K562 (cell line): ENCODE measurements around the gene SIM2. TPM values are rescaled to one million over a fixed set of nuclear protein-coding genes. Genes with fewer than 3 reads are reported as not detected.

Source experiments
- ATAC-seq: fragments of 200-7000 bp; cut with Tn5 transposase; 3 replicates; pipeline ENCODE4 v1.9.1; 2020; ENCODE audit warnings: moderate library complexity
- BruUV-seq: library from RNA; stranded (reverse); fragments of 400-500 nt; replicated peaks from 2 replicates; lab custom pipeline; 2021; lab: Mats Ljungman, UMichigan
- CTCF ChIA-PET: fragments of 300-600 bp; formaldehyde crosslinking; extraction: SDS; loops from one replicate; lab custom pipeline; 2021; ENCODE audit warnings: low intra/inter-chr PET ratio; lab: Yijun Ruan, JAX
- POLR2A ChIA-PET: fragments of 300-600, 350-650 bp; sonication (Branson Sonifier 250); formaldehyde crosslinking; extraction: SDS; loops from one replicate; lab custom pipeline; 2021; ENCODE audit warnings: antibody characterized with exemption, inconsistent platforms; lab: Yijun Ruan, JAX
- DNase-seq, 4 experiments: peaks; one replicate each; pipeline versions ENCODE4 v3.0.0 to v3.0.0-alpha.2; 2011 to 2018; ENCODE audit warnings: low spot score in 3 of 4, mixed read lengths in 3 of 4; ENCODE audit errors: extremely low read depth in 1 of 4
- FAIRE-seq: peaks from 2 replicates; lab custom pipeline; 2011; peaks lifted over from hg19 to GRCh38; lab: Jason Lieb, UNC
- H2AFZ ChIP-seq: 2 replicates; pipeline ENCODE4 v1.6.0; 2011; ENCODE audit warnings: low read depth, low read length, control low read depth, inconsistent platforms
- H3K27ac ChIP-seq: fragments of 200-600 bp; 3 replicates; pipeline ENCODE4 v1.8.0; 2011; ENCODE audit warnings: low read depth, mild to moderate bottlenecking, control low read depth, inconsistent platforms, low read length, moderate library complexity, mixed read lengths; ENCODE audit errors: extremely low read depth
- H3K27me3 ChIP-seq, 2 experiments: fragments of 300-600 bp in 1 of 2; 2 replicates in 1 of 2; 3 replicates in 1 of 2; pipeline versions ENCODE4 v1.6.0 to v1.8.0; 2011; ENCODE audit warnings: inconsistent platforms in 2 of 2, low read length in 2 of 2, mild to moderate bottlenecking in 1 of 2, mixed read lengths in 1 of 2, moderate library complexity in 1 of 2; ENCODE audit not compliant: control insufficient read depth in 2 of 2, insufficient read depth in 2 of 2
- H3K36me3 ChIP-seq: fragments of 300-600 bp; 3 replicates; pipeline ENCODE4 v1.8.0; 2011; ENCODE audit warnings: mild to moderate bottlenecking, low read length, inconsistent platforms; ENCODE audit not compliant: control insufficient read depth, insufficient read depth
- H3K4me1 ChIP-seq, 2 experiments: fragments of 200-600 bp in 1 of 2; replicated peaks in 1 of 2; 2 replicates in 1 of 2; 3 replicates in 1 of 2; pipeline versions ENCODE4 v1.5.1 to v1.8.0; 2011; ENCODE audit warnings: inconsistent platforms in 2 of 2, low read length in 2 of 2, mild to moderate bottlenecking in 1 of 2, mixed read lengths in 1 of 2, moderate library complexity in 1 of 2; ENCODE audit not compliant: control insufficient read depth in 2 of 2, insufficient read depth in 2 of 2
- H3K4me2 ChIP-seq: 2 replicates; pipeline ENCODE4 v1.6.1; 2011; ENCODE audit warnings: low read length, control low read depth, inconsistent platforms, mixed read lengths; ENCODE audit not compliant: insufficient read depth
- H3K4me3 ChIP-seq: fragments of 200-600 bp; sonication (generic), shearing (Covaris generic); 2 replicates; pipeline ENCODE4 v1.5.1; 2016; ENCODE audit warnings: control low read depth, inconsistent platforms
- H3K79me2 ChIP-seq: fragments of 200-600 bp; 3 replicates; pipeline ENCODE4 v1.8.0; 2011; ENCODE audit warnings: low read length, inconsistent platforms; ENCODE audit not compliant: control insufficient read depth, insufficient read depth
- H3K9ac ChIP-seq, 2 experiments: 2 replicates each; pipeline versions ENCODE4 v1.6.0 to v1.6.1; 2011; ENCODE audit warnings: low read depth in 2 of 2, low read length in 2 of 2, control low read depth in 1 of 2, inconsistent platforms in 1 of 2, mild to moderate bottlenecking in 1 of 2, mixed read lengths in 1 of 2; ENCODE audit not compliant: insufficient read depth in 1 of 2
- H3K9me1 ChIP-seq: one replicate; pipeline ENCODE4 v1.6.0; 2011; ENCODE audit warnings: inconsistent platforms, mild to moderate bottlenecking, low read length, moderate library complexity; ENCODE audit not compliant: control insufficient read depth, insufficient read depth
- H3K9me3 ChIP-seq: replicated peaks from 2 replicates; pipeline ENCODE4 v1.5.1; 2011; ENCODE audit warnings: low read depth, low read length, inconsistent platforms; ENCODE audit not compliant: control insufficient read depth, insufficient read depth
- H4K20me1 ChIP-seq: replicated peaks from 2 replicates; pipeline ENCODE4 v1.6.1; 2011; ENCODE audit warnings: low read length, inconsistent platforms, mixed read lengths; ENCODE audit not compliant: control insufficient read depth, insufficient read depth
- ATF3 ChIP-seq, 2 experiments: fragments of 450-650 bp in 1 of 2; sonication (generic) in 1 of 2; formaldehyde crosslinking in 1 of 2; IDR thresholded peaks in 1 of 2; conservative IDR thresholded peaks in 1 of 2; 2 replicates each; pipeline versions ENCODE4 v1.6.1 to v1.8.1; 2016 to 2023; ENCODE audit warnings: mild to moderate bottlenecking in 2 of 2, moderate library complexity in 2 of 2, inconsistent platforms in 1 of 2, missing genetic modification reagents in 1 of 2
- CBX5 ChIP-seq: IDR thresholded peaks from 2 replicates; pipeline ENCODE4 v1.6.1; 2014; ENCODE audit warnings: low read depth, borderline replicate concordance
- CEBPG ChIP-seq, 3 experiments: fragments of 200-800 bp in 1 of 3; sonication (Bioruptor generic) in 1 of 3; sonication (generic) in 1 of 3; formaldehyde crosslinking in 1 of 3; IDR thresholded peaks in 2 of 3; conservative IDR thresholded peaks in 1 of 3; 2 replicates each; pipeline versions ENCODE4 v1.6.1 to v1.8.0; 2016 to 2022; ENCODE audit warnings: missing compliant biosample characterization in 2 of 3, missing genetic modification characterization in 2 of 3, mild to moderate bottlenecking in 1 of 3, missing genetic modification reagents in 1 of 3
- GATA2 ChIP-seq: sonication (generic); formaldehyde crosslinking; IDR thresholded peaks from 2 replicates; pipeline ENCODE4 v1.4.0; 2020; ENCODE audit warnings: mild to moderate bottlenecking, missing genetic modification reagents
- KLF1 ChIP-seq: fragments of 450-650 bp; IDR thresholded peaks from 2 replicates; pipeline ENCODE4 v1.6.1; 2016; ENCODE audit warnings: missing genetic modification characterization, missing compliant biosample characterization
- NCOR1 ChIP-seq: fragments of 450-650 bp; IDR thresholded peaks from 2 replicates; pipeline ENCODE4 v1.6.1; 2016; ENCODE audit warnings: mild to moderate bottlenecking, moderate library complexity
- RHOXF2B ChIP-seq: fragments of 250-450 bp; sonication (Bioruptor Pico); conservative IDR thresholded peaks from 2 replicates; pipeline ENCODE4 v1.5.1; 2021
- ZFX ChIP-seq: sonication (generic); formaldehyde crosslinking; IDR thresholded peaks from 2 replicates; pipeline ENCODE4 v1.8.0; 2022; ENCODE audit warnings: mild to moderate bottlenecking, missing genetic modification reagents, moderate library complexity
- ZNF316 ChIP-seq: fragments of 450-650 bp; IDR thresholded peaks from 2 replicates; pipeline ENCODE4 v1.6.1; 2016
- WGBS: fragments of 100-300 bp; shearing (Covaris generic); methylation state at CpG from one replicate; pipeline ENCODE4 v1.1.6; 2016; ENCODE audit warnings: low coverage, mixed read lengths; ENCODE audit not compliant: insufficient coverage; ENCODE audit errors: missing lambda C conversion rate; 5-methylcytosine and 5-hydroxymethylcytosine counted together
- in situ Hi-C: fragments of 300-500 bp; cut with MboI; formaldehyde crosslinking; loops from 4 replicates; pipeline ENCODE4 v1.15.0; 2018; ENCODE audit warnings: inconsistent platforms, mixed read lengths
- intact Hi-C: fragments of 100-400 bp; cut with micrococcal nuclease; formaldehyde crosslinking; loops from 2 replicates; pipeline ENCODE4 v1.14.2; 2022
- polyA plus RNA-seq, 8 experiments: library from polyadenylated mRNA; depleted of rRNA in 4 of 8; stranded (reverse) in 5 of 8; unstranded in 3 of 8; fragments of >200 nt; fragmentation: Nextera tagmentation in 2 of 8; fragmentation: Illumina TruSeq in 1 of 8; extraction: Ambion mirVana in 2 of 8; extraction: Trizol in 1 of 8; gene quantifications; 2 replicates each; pipeline versions ENCODE4 v1.2.1 to v1.2.3, GENCODE V29; 2011 to 2014; ENCODE audit warnings: inconsistent platforms in 1 of 8, missing spikeins in 1 of 8
- total RNA-seq, 7 experiments: library from RNA; depleted of rRNA in 6 of 7; stranded (reverse); fragments of >200 nt in 6 of 7; fragmentation: Illumina TruSeq in 2 of 7; extraction: Trizol in 2 of 7; gene quantifications; 2 replicates each; pipeline versions ENCODE4 v1.2.1 to v1.2.3, GENCODE V29; 2011 to 2021; ENCODE audit warnings: low replicate concordance in 1 of 7
- TF ChIP-seq, protein P1 (sequence below): fragments of 450-650 bp; IDR thresholded peaks from 2 replicates; pipeline ENCODE4 v1.6.1; 2017; ENCODE audit warnings: mild to moderate bottlenecking, moderate library complexity
- TF ChIP-seq, protein P2 (sequence below): fragments of 200-800 bp; sonication (Bioruptor generic); IDR thresholded peaks from 2 replicates; pipeline ENCODE4 v1.6.1; 2016; ENCODE audit warnings: missing genetic modification characterization, missing compliant biosample characterization

SIM2 gene
- total and polyA plus RNA-seq, 9 of the 15 experiments (the other 6 are each of a cell fraction or from before 2014, with no cell fraction given), result 0.07 to 0.11 (median 0.08) TPM; not detected in 6

DNA sequence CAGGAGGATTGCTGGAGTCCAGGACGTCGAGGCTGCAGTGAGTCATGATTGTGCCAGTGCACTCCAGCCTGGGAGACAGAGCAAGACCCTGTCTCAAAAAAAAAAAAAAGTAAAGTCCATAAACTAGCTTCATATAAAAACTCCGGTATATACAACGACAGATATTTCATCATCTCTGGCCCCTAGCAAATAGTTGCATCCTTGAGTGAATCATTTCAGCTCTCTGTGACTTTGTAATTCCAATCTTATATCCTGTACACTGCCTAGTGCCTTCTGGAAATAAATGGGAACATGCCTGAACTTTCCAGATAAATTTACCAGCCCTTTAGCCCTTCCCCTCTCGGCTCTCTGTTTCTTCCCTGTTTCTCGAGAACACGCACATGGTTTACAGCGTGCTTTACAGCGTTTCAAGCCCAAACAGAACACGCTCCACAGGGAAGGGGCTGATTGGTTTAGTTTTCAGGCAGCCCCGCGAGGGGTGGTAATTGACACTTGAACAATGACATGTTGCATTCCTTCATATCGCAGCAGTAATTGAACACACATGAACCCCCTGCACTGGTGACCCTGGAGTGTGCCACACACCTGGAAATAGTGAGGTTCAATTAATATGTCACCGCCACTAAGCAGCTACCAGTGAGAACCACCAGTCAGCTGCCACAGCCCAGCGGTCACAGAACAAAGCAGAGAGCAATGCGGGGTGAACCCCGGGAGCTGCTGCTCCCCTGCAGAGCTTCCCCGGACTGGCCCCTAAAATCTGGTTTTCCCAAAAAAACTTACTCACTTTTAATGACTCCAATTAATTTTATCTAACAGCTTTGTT, 35.7 kb upstream of the SIM2 start:
- Histone ChIP-seq H2AFZ (peak overlapping the region; percentile 22; the same call in 1 of the 2 replicates), H3K79me2 (no peaks in the 10 kb centered on the region), H3K27me3 (peaks cover 34 to 69% of the 10 kb centered on the region in 2 experiments), H3K4me1 (no peaks in the 10 kb centered on the region), H3K9me3 (no peaks in the 10 kb centered on the region), H3K27ac (no peak overlapping the region), H3K4me2 (no peak overlapping the region), H3K4me3 (no peak overlapping the region), H3K9me1 (no peaks in the 10 kb centered on the region), H4K20me1 (no peaks in the 10 kb centered on the region; the same call in 1 of the 2 replicates), H3K36me3 (no peaks in the 10 kb centered on the region), H3K9ac (no peak overlapping the region)
- DNase-seq (no peak), ATAC-seq (no peak; the same call in 2 of the 3 replicates), FAIRE-seq (no peak)
- ChIA-PET CTCF (interaction anchor here (0.6 kb wide), 1 partner anchor 280 kb away, joined by 3 read pairs; no protein-coding TSS in a partner anchor), POLR2A (interaction anchor here (0.6 to 1.9 kb wide), 4 partner anchors 10 to 627 kb away, joined by 3 to 4 read pairs (median 3); no protein-coding TSS in a partner anchor)
- intact Hi-C loops (loop anchor here (10.0 kb wide), 1 partner anchor 192 kb away; no protein-coding TSS in a partner anchor), in situ Hi-C loops (no loop called here)
- no TSS peak for BruUV-seq
- WGBS, result 5% methylated on average over 18 of the region's 18 CpGs
- no peak for TF ChIP-seq RHOXF2B (CRISPR knock-in tag)
- TF ChIP-seq NCOR1, result no peak
- TF ChIP-seq ZNF316, result no peak
- TF ChIP-seq KLF1 (tag), result no peak
- TF ChIP-seq ZFX, result no peak
- TF ChIP-seq, protein P1, sequence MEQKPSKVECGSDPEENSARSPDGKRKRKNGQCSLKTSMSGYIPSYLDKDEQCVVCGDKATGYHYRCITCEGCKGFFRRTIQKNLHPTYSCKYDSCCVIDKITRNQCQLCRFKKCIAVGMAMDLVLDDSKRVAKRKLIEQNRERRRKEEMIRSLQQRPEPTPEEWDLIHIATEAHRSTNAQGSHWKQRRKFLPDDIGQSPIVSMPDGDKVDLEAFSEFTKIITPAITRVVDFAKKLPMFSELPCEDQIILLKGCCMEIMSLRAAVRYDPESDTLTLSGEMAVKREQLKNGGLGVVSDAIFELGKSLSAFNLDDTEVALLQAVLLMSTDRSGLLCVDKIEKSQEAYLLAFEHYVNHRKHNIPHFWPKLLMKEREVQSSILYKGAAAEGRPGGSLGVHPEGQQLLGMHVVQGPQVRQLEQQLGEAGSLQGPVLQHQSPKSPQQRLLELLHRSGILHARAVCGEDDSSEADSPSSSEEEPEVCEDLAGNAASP, result no peak
- TF ChIP-seq, protein P2, sequence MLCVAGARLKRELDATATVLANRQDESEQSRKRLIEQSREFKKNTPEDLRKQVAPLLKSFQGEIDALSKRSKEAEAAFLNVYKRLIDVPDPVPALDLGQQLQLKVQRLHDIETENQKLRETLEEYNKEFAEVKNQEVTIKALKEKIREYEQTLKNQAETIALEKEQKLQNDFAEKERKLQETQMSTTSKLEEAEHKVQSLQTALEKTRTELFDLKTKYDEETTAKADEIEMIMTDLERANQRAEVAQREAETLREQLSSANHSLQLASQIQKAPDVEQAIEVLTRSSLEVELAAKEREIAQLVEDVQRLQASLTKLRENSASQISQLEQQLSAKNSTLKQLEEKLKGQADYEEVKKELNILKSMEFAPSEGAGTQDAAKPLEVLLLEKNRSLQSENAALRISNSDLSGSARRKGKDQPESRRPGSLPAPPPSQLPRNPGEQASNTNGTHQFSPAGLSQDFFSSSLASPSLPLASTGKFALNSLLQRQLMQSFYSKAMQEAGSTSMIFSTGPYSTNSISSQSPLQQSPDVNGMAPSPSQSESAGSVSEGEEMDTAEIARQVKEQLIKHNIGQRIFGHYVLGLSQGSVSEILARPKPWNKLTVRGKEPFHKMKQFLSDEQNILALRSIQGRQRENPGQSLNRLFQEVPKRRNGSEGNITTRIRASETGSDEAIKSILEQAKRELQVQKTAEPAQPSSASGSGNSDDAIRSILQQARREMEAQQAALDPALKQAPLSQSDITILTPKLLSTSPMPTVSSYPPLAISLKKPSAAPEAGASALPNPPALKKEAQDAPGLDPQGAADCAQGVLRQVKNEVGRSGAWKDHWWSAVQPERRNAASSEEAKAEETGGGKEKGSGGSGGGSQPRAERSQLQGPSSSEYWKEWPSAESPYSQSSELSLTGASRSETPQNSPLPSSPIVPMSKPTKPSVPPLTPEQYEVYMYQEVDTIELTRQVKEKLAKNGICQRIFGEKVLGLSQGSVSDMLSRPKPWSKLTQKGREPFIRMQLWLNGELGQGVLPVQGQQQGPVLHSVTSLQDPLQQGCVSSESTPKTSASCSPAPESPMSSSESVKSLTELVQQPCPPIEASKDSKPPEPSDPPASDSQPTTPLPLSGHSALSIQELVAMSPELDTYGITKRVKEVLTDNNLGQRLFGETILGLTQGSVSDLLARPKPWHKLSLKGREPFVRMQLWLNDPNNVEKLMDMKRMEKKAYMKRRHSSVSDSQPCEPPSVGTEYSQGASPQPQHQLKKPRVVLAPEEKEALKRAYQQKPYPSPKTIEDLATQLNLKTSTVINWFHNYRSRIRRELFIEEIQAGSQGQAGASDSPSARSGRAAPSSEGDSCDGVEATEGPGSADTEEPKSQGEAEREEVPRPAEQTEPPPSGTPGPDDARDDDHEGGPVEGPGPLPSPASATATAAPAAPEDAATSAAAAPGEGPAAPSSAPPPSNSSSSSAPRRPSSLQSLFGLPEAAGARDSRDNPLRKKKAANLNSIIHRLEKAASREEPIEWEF (CRISPR knock-in tag), result no peak
- TF ChIP-seq ATF3 (IDR thresholded peaks at IDR 0.05), result peak; percentile 56
- TF ChIP-seq ATF3 (CRISPR knock-in tag; conservative IDR thresholded peaks at IDR 0.05), result no peak
- no peak for TF ChIP-seq CBX5
- no peak for TF ChIP-seq CEBPG (CRISPR knock-in tag; IDR thresholded peaks at IDR 0.05)
- peak; percentile 24 to 56; a peak in 3 of 4 replicates for TF ChIP-seq CEBPG (tag; conservative IDR thresholded peaks at IDR 0.05 in 1 of 2, IDR thresholded peaks at IDR 0.05 in 1 of 2)
- TF ChIP-seq GATA2 (CRISPR knock-in tag), result no peak
